ENCODE results near the gene TTC21B.
"Not testable (repeated sequence)": the region's sequence is repeated elsewhere in the genome, so short reads cannot be mapped to it uniquely, and the experiment has no call there.

The TTC21B gene

GRCh38 chr2:165886487-165887146 is 67.0 kb downstream of the TTC21B start:
- DNase-seq (ENCODE audit: low read depth, low spot score) = no peak

- DNase-seq (ENCODE audit: low read depth, low spot score) = no peak
These were observed 75.7 kb downstream of the TTC21B start for GRCh38 chr2:165877565-165878550.

DNA sequence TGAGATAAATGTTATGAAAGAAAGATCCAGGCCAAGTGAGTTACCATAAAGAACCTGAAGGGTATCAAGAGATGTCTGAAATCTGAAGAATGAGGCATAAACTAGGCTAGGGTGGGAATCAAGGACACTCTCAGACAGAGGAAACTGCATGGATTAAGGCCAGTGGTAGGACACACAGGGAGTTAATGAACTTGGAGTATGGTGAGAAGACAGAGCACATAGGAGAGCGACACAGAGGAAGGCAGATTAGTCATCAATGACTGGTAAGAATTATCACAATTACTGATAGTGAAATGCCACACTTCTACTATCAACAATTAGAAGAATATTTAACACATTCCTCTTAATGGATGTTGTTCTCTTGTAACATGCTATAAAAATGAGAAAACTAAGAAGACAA is 76.9 kb downstream of the TTC21B start:
- DNase-seq (ENCODE audit: low read depth, low spot score) = no peak

DNA sequence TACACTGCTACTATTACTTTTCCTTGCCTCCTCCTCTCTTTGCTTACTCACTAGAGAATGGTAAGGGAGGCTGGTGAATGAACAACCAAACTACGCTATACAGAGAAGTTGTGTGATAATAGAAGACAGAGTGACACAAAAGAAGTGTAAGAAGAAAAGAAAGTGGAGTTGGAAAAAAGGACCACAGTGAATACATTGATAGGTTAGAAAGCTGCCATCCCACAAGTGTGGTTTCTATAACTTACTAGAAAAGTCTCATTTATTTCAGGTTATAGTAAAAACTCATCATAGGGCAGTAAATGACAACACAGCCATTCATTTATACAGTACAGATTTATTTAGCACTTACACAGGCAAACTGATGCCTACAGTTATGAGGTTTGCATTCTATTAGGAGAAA is 77.3 kb downstream of the TTC21B start:
- no peak for DNase-seq (ENCODE audit: low read depth, low spot score)

- DNase-seq (ENCODE audit: low read depth, low spot score) = no peak
These were observed 79.0 kb downstream of the TTC21B start for GRCh38 chr2:165874445-165875039.

DNA sequence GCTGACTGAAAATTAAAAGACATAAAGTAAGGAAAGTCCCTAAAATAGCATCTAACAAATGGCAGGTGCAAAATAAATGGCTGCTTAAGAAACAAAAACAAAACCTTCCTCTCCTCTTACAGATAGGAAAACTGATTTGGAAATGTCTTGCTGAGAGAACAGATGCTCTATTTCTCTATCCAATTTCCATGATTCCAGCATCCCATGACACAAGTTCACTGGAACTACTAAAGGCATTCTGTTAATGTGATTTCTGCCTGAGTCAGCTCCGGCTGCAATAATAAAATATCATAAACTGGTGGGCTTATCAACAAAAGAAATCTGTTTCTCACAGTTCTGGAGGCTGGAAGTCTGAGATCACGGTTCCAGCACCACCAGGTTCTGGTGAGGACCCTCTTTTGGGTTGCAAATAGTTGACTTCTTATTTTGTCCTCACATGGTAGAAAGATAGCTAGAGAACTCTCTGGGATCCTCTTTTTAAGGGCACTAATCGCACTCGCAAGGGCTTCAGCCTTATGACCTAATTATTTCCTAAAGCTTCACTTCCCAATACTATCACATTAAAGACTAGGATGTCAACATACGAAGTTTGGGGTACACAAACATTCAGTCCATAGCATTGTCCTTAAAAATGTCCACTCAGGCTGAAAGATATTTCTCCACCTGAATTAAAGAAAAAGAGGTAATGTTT is 81.3 kb downstream of the TTC21B start:
- DNase-seq (ENCODE audit: low read depth, low spot score) = no peak

DNA sequence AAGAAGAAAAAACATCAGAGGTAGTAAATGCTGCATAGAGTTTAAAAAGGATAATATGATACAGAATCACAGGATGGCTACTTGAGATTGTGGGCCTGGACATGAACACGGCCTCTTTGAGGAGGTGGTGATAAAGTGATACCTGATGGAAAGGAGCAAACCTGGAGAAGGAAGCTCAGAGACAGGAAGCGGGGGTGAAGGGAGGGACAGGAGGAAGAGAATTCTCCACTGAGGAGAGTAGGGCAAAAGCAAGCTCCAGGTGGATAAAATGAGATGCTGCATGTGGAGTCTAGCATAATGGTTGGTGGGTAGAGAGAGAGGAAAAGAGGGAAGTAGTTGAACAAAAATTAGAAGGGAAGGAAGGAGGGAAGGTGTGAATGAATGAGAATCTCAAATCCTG is 82.6 kb downstream of the TTC21B start:
- DNase-seq (ENCODE audit: low read depth, low spot score) = no peak

DNA sequence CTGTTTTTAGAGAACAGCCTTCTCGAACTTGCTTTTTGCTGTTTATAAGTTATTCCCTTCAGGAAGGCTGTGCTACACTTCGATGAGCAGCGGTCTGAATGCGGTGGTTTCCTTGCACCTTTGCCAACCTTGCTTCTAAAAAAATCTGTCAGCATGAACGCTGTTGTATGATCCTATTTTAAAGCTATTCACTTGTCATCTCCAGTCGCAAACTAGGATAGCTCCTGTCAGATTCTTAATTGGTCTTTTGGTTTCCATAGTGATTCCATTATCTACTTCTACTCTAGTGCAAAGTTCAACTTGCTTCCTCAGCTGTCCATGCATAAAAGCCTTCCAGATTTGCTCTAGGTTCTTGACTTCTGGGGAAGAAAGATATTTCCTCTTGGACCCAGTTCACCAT is 83.2 kb downstream of the TTC21B start:
- DNase-seq (ENCODE audit: low read depth, low spot score) = no peak

DNA sequence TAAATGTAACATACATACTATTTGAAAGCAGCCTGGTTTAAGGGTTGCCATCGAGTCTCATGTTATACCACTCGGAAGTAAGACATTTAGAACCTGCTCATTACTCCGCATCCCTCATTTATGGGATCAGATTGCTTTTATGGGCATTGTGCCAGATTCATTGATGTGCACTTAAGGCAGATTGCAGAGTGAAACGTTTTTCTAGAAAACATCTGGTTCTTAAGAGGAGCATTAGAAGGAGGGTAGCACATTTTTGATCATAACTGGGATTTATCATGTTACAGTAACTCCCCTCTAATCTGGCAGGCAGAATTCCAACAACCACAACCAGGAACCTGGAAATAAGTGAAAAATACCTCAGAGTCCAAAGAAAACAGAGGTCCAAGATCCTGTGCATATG is 85.4 kb downstream of the TTC21B start:
- DNase-seq (ENCODE audit: low read depth, low spot score) = no peak

DNA sequence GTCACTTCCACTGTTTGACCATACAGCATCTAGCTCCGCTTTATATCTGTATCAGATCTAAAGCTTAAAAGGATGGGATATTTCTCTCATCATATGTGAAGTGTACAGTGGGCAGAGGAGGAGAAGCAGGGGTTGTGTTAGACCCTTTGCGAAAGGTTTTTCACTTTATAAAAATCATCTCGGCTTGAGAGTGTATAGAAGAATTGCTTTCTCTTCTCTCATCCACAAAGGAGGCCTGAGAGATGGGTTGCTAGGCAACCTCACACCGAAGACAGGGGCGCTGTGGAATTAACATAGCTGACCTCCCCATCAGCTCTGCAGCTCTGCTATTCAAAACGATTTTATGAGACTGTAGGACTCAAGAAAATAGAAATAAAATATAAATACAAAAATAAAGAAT is 89.3 kb downstream of the TTC21B start:
- no peak for DNase-seq (ENCODE audit: low read depth, low spot score)

GRCh38 chr2:165863810-165864261 is 89.7 kb downstream of the TTC21B start:
- DNase-seq (ENCODE audit: low read depth, low spot score) = no peak

DNA sequence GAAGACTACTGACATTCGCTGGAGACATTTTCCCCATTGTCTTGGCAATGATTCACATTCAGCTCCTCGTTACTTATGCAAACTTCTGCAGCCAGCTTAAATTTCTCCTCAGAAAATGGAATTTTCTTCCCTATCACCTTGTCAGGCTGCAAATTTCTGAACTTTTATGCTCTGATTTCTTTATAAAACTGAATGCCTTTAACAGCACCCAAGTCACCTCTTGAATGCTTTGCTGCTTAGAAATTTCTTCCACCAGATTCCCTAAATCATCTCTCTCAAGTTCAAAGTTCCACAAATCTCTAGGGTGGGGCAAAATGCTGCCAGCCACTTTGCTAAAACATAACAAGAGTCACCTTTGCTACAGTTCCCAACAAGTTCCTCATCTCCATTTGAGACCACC is 92.5 kb downstream of the TTC21B start:
- not testable (repeated sequence) for DNase-seq (ENCODE audit: low read depth, low spot score)

GRCh38 chr2:165859723-165860122 is 93.9 kb downstream of the TTC21B start:
- DNase-seq (ENCODE audit: low read depth, low spot score) = not testable (repeated sequence)

DNA sequence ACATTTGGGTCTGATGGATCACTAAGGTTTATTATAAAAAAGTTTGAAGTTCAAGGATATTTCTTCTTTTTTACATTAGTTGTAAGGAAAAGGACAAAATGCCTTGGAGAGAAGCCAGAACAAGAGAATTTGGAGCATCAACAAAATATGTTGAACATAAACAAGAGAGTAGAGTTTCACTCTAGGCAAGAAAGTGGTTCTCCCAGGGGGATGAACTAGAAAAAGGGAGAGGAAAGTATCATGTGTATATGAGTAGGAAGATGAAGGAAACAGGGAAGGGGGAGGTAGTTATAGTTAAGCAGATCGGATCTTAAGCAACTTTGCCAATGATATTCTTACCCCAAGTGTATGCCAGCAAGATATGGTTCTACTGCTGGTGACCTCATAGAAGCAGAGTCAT is 95.7 kb downstream of the TTC21B start:
- no peak for DNase-seq (ENCODE audit: low read depth, low spot score)

DNA sequence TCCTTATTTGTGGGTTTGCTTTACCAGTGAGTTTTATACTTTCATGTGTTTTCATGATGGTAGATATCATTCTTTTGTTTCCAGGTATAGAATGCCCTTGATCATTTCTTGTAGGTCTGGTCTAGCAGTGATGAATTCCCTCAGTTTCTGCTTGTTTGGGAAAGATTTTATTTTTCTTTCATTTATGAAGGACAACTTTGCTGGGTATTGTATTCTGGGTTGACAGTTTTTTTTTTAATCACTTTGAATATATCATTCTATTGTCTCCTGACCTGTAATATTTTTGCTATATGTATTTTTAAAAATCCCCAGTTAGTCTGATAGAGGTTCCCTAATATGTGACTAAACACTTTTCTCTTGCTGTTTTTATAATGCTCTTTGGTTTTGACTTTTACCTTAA is 101.2 kb downstream of the TTC21B start:
- DNase-seq (ENCODE audit: low read depth, low spot score) = no peak

GRCh38 chr2:165847001-165847400 is 106.6 kb downstream of the TTC21B start:
- DNase-seq (ENCODE audit: low read depth, low spot score) = no peak

GRCh38 chr2:165846056-165846455 is 107.5 kb downstream of the TTC21B start:
- DNase-seq (ENCODE audit: low read depth, low spot score) = no peak

GRCh38 chr2:165844216-165844615 is 109.4 kb downstream of the TTC21B start:
- no peak for DNase-seq (ENCODE audit: low read depth, low spot score)

GRCh38 chr2:165843351-165843750 is 110.2 kb downstream of the TTC21B start:
- no peak for DNase-seq (ENCODE audit: low read depth, low spot score)

- no peak for DNase-seq (ENCODE audit: low read depth, low spot score)
These were observed 113.1 kb downstream of the TTC21B start for GRCh38 chr2:165840333-165840958.

DNA sequence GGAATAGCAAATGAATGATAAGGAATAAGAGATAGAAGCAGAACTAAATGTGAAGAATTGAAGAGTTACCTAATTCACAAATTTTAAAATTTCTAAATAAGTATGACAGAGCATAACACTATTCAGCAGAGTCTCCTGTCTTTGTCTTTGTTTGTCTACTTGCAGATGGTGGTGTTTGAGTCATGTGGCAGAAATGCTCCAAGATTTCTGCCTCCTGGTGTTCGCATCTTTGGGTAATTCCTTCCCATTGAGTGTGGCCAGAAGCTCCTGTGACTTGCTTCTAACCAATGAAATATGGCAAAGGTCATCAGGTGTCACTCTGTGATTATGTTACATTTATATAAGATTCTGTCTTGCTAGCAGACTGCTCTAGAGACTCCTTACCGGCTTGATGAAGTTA is 114.0 kb downstream of the TTC21B start:
- DNase-seq (ENCODE audit: low read depth, low spot score) = no peak
